ENCODE data around the gene CD2BP2.
"Not testable (repeated sequence)": the region's sequence is repeated elsewhere in the genome, so short reads cannot be mapped to it uniquely, and the experiment has no call there.

Gene CD2BP2

GRCh38 chr16:30358990-30359870 is 4.1 kb upstream of the CD2BP2 start:
- DNase-seq, result no peak

GRCh38 chr16:30358577-30358936 is 3.4 kb upstream of the CD2BP2 start:
- DNase-seq, result no peak

GRCh38 chr16:30357715-30358576 is 2.8 kb upstream of the CD2BP2 start:
- DNase-seq, result no peak

GRCh38 chr16:30357085-30357714 is 2.1 kb upstream of the CD2BP2 start:
- no peak for DNase-seq

- no peak for DNase-seq
Observed at GRCh38 chr16:30356401-30357084, 1.4 kb upstream of the CD2BP2 start.

GRCh38 chr16:30355954-30356308 is 823 bp upstream of the CD2BP2 start:
- no peak for DNase-seq

- DNase-seq, result no peak
Observed at GRCh38 chr16:30354423-30355143, 525 bp downstream of the CD2BP2 start.

GRCh38 chr16:30353438-30354129 is 1.5 kb downstream of the CD2BP2 start:
- DNase-seq, result no peak

- no peak for DNase-seq
Observed at GRCh38 chr16:30352488-30353401, 2.4 kb downstream of the CD2BP2 start.

- DNase-seq, result no peak
Observed at GRCh38 chr16:30351586-30352419, 3.3 kb downstream of the CD2BP2 start.

- DNase-seq, result no peak
Observed at GRCh38 chr16:30351001-30351441, 4.1 kb downstream of the CD2BP2 start.

- DNase-seq, result no peak
Observed at GRCh38 chr16:30350134-30350871, 4.8 kb downstream of the CD2BP2 start.

GRCh38 chr16:30349675-30350074 is 5.4 kb downstream of the CD2BP2 start:
- no peak for DNase-seq

GRCh38 chr16:30348929-30349328 is 6.2 kb downstream of the CD2BP2 start:
- DNase-seq, result no peak

- DNase-seq, result no peak
Observed at GRCh38 chr16:30348113-30348512, 7.0 kb downstream of the CD2BP2 start.

- no peak for DNase-seq
Observed at GRCh38 chr16:30346286-30346685, 8.8 kb downstream of the CD2BP2 start.

GRCh38 chr16:30343491-30343820 is 11.7 kb downstream of the CD2BP2 start:
- DNase-seq, result not testable (repeated sequence)

GRCh38 chr16:30342751-30343490 is 12.2 kb downstream of the CD2BP2 start:
- no peak for DNase-seq

All from T-helper 9 cell (primary cell).